OCI-LY3 (cell line): ENCODE measurements around the gene ZNF544.

Experiments used
- H2AFZ ChIP-seq: fragments of 200-600, 300-600 bp; shearing (Covaris generic); 2 replicates; pipeline ENCODE4 v1.6.0; 2014; ENCODE audit warnings: antibody characterized with exemption, low read depth, low read length
- H3K27ac ChIP-seq: fragments of 200-600, 300-600 bp; sonication (generic); 2 replicates; pipeline ENCODE4 v1.5.1; 2014; ENCODE audit warnings: mild to moderate bottlenecking, low read length, moderate library complexity, mixed read lengths
- H3K27me3 ChIP-seq: fragments of 200-600, 300-600 bp; sonication (generic); 2 replicates; pipeline ENCODE4 v1.6.1; 2014; ENCODE audit warnings: low read depth, low read length, mixed read lengths
- H3K36me3 ChIP-seq: fragments of 200-600, 300-600 bp; sonication (generic); replicated peaks from 2 replicates; pipeline ENCODE3; 2014; ENCODE audit warnings: low read depth, low read length, mixed read lengths
- H3K4me1 ChIP-seq: fragments of 300-600, 200-600 bp; sonication (generic); 2 replicates; pipeline ENCODE4 v1.6.1; 2014; ENCODE audit warnings: low read length, mixed read lengths
- H3K4me2 ChIP-seq: fragments of 200-600, 300-600 bp; sonication (generic); 2 replicates; pipeline ENCODE4 v1.6.1; 2014; ENCODE audit warnings: low read length, mixed read lengths
- H3K4me3 ChIP-seq: fragments of 300-600, 200-600 bp; sonication (generic); 2 replicates; pipeline ENCODE4 v1.5.1; 2014; ENCODE audit warnings: antibody characterized with exemption, mild to moderate bottlenecking, low read length, moderate library complexity
- H3K79me2 ChIP-seq: fragments of 300-600, 200-600 bp; shearing (Covaris generic); 2 replicates; pipeline ENCODE4 v1.6.1; 2014; ENCODE audit warnings: mild to moderate bottlenecking, low read length, mixed read lengths
- H3K9ac ChIP-seq: fragments of 300-600, 200-600 bp; shearing (Covaris generic); 2 replicates; pipeline ENCODE4 v1.6.0; 2014; ENCODE audit warnings: mild to moderate bottlenecking, low read length, moderate library complexity
- H3K9me3 ChIP-seq: fragments of 200-600, 300-600 bp; shearing (Covaris generic); 2 replicates; pipeline ENCODE4 v1.6.1; 2014; ENCODE audit warnings: low read length, mixed read lengths; ENCODE audit not compliant: insufficient read depth
- H4K20me1 ChIP-seq: fragments of 200-600, 300-600 bp; sonication (generic); 2 replicates; pipeline ENCODE4 v1.6.1; 2016; ENCODE audit warnings: low read length, mixed read lengths; ENCODE audit not compliant: insufficient read depth
- CTCF ChIP-seq: fragments of 200-600, 300-600 bp; sonication (generic); IDR thresholded peaks from 2 replicates; pipeline ENCODE4 v1.5.1; 2014; ENCODE audit warnings: antibody characterized with exemption, low read length, low read depth
- EZH2phosphoT487 ChIP-seq: fragments of 200-600 bp; shearing (Covaris generic); IDR thresholded peaks from 2 replicates; pipeline ENCODE4 v1.6.1; 2018; ENCODE audit warnings: antibody characterized with exemption, mixed run types, low read depth

The ZNF544 gene

GRCh38 chr19:58213075-58213369 lies 15.7 kb upstream of the ZNF544 start:
- no peaks in the 10 kb centered on the region for H4K20me1 ChIP-seq
- H3K27ac ChIP-seq: no peak overlapping the region
- TF ChIP-seq CTCF: no peak
- no peak for TF ChIP-seq EZH2phosphoT487
- no peak overlapping the region for H2AFZ ChIP-seq
- no peak overlapping the region for H3K4me2 ChIP-seq
- no peaks in the 10 kb centered on the region for H3K27me3 ChIP-seq
- no peak overlapping the region for H3K4me3 ChIP-seq
- no peak overlapping the region for H3K9ac ChIP-seq
- peaks cover 61% of the 10 kb centered on the region for H3K9me3 ChIP-seq
- no peaks in the 10 kb centered on the region for H3K4me1 ChIP-seq
- H3K36me3 ChIP-seq: peaks cover 68% of the 10 kb centered on the region
- H3K79me2 ChIP-seq: no peaks in the 10 kb centered on the region

- no peak overlapping the region for H3K4me2 ChIP-seq
Observed at GRCh38 chr19:58217069-58217481, 11.6 kb upstream of the ZNF544 start.

GRCh38 chr19:58217607-58218391 lies 10.9 kb upstream of the ZNF544 start:
- no peaks in the 10 kb centered on the region for H3K4me1 ChIP-seq
- peaks cover 20% of the 10 kb centered on the region for H3K36me3 ChIP-seq
- TF ChIP-seq CTCF (no peak), EZH2phosphoT487 (no peak)
- H2AFZ ChIP-seq: no peak overlapping the region
- no peak overlapping the region for H3K27ac ChIP-seq
- peaks cover 21% of the 10 kb centered on the region; the same call in 1 of the 2 replicates for H3K9me3 ChIP-seq
- H3K27me3 ChIP-seq: no peaks in the 10 kb centered on the region
- H4K20me1 ChIP-seq: no peaks in the 10 kb centered on the region
- H3K4me2 ChIP-seq: no peak overlapping the region
- no peak overlapping the region for H3K9ac ChIP-seq
- H3K79me2 ChIP-seq: no peaks in the 10 kb centered on the region
- H3K4me3 ChIP-seq: no peak overlapping the region

More at GRCh38 chr19:58217069-58217481, 11.6 kb upstream of the ZNF544 start:
- H4K20me1 ChIP-seq: no peaks in the 10 kb centered on the region
- no peaks in the 10 kb centered on the region for H3K27me3 ChIP-seq
- no peaks in the 10 kb centered on the region for H3K4me1 ChIP-seq
- H3K4me3 ChIP-seq: no peak overlapping the region
- H2AFZ ChIP-seq: no peak overlapping the region
- H3K9ac ChIP-seq: no peak overlapping the region
- peaks cover 28% of the 10 kb centered on the region; the same call in 1 of the 2 replicates for H3K9me3 ChIP-seq
- H3K79me2 ChIP-seq: no peaks in the 10 kb centered on the region
- TF ChIP-seq EZH2phosphoT487: no peak
- TF ChIP-seq CTCF: no peak
- H3K27ac ChIP-seq: no peak overlapping the region
- H3K36me3 ChIP-seq: peaks cover 27% of the 10 kb centered on the region

- Histone ChIP-seq H3K4me1 (no peaks in the 10 kb centered on the region), H4K20me1 (no peaks in the 10 kb centered on the region), H3K4me2 (no peak overlapping the region), H3K79me2 (no peaks in the 10 kb centered on the region), H3K27ac (no peak overlapping the region), H3K36me3 (peaks cover 9% of the 10 kb centered on the region), H3K4me3 (no peak overlapping the region), H2AFZ (no peak overlapping the region), H3K9ac (no peak overlapping the region), H3K27me3 (no peaks in the 10 kb centered on the region), H3K9me3 (peaks cover 12% of the 10 kb centered on the region; the same call in 1 of the 2 replicates)
- TF ChIP-seq EZH2phosphoT487: no peak
- TF ChIP-seq CTCF: no peak
Observed at GRCh38 chr19:58218899-58219298, 9.8 kb upstream of the ZNF544 start.
